ENCODE results near the gene TMOD2. TPM values are rescaled to one million over a fixed set of nuclear protein-coding genes. Genes with fewer than 3 reads are reported as not detected.

Gene TMOD2
- total RNA-seq, 1 experiment from 2014 or later = 3.0 TPM

DNA sequence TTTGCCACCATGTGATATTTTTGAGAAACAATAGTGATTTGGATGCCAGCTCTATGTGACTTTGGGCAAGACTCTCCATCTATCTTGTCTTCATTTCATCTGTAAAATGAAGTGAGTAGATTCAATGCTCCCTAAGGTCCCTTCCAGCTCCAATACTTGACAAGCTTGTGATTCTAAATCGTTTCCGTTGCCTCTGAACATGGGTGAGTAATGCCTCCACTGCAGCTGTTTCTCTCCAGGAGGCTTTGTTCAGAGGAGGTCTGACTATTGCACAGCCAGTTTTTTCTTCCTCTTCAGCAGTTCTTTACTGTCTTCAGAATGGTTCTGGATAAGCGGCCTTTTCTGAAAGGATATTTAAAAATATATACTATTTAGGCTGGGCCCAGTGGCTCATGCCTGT is 63.2 kb downstream of the TMOD2 start:
- H2BK5ac ChIP-seq (ENCODE audit: insufficient read length, low read length) = no peak overlapping the region
- no CpG with 5 or more reads among the region's 3 CpGs for WGBS (ENCODE audit: extremely low coverage, insufficient read length, low lambda C conversion rate)
- H3K14ac ChIP-seq (ENCODE audit: insufficient read depth, low read length) = no peak overlapping the region
- no peak overlapping the region for H2AK5ac ChIP-seq (ENCODE audit: insufficient read length, low read length)
- no peak for DNase-seq
- H4K5ac ChIP-seq (ENCODE audit: insufficient read length, low read depth, low read length) = no peak overlapping the region
- no peaks in the 10 kb centered on the region for H3K79me1 ChIP-seq (ENCODE audit: insufficient read depth, low read depth, low read length, poor library complexity, severe bottlenecking)
- no peaks in the 10 kb centered on the region for H3K79me2 ChIP-seq (ENCODE audit: insufficient read depth, low read length)
- H3K4me3 Mint-ChIP-seq = no peak overlapping the region; a peak in 1 of 5 replicates
- H2BK20ac ChIP-seq (ENCODE audit: low read depth, low read length, poor library complexity, severe bottlenecking) = no peak overlapping the region
- no peaks in the 10 kb centered on the region for H3K9me3 ChIP-seq (ENCODE audit: control insufficient read depth, low read depth, low read length)
- H2AFZ ChIP-seq (ENCODE audit: low read length) = no peak overlapping the region
- no peak overlapping the region for H3K56ac ChIP-seq (ENCODE audit: insufficient read length, low read depth, low read length)
- H3K4me1 Mint-ChIP-seq = peaks cover 6 to 7% of the 10 kb centered on the region in 2 experiments
- no peak overlapping the region for H3T11ph ChIP-seq (ENCODE audit: low read length)
- H3K9me3 Mint-ChIP-seq = no peaks in the 10 kb centered on the region
- H3K23me2 ChIP-seq (ENCODE audit: insufficient read length, low read depth, low read length, poor library complexity, severe bottlenecking) = no peaks in the 10 kb centered on the region
- no peak overlapping the region for H3K23ac ChIP-seq (ENCODE audit: insufficient read length, low read depth, low read length)
- no peak overlapping the region for H4K8ac ChIP-seq (replicated peaks; ENCODE audit: insufficient read length, low read depth, low read length)
- H4K91ac ChIP-seq (ENCODE audit: insufficient read length, low read depth, low read length) = no peak overlapping the region
- H3K36me3 Mint-ChIP-seq (ENCODE audit: insufficient read depth in 1 of 3, low read depth in 3 of 3) = no peaks in the 10 kb centered on the region
- no peak overlapping the region for H3K27ac Mint-ChIP-seq
- H2BK120ac ChIP-seq (ENCODE audit: low read depth, low read length, poor library complexity, severe bottlenecking) = no peak overlapping the region
- H3K27ac ChIP-seq (ENCODE audit: insufficient read length, low read depth, low read length) = no peak overlapping the region
- no peak overlapping the region for H3K9ac ChIP-seq (ENCODE audit: extremely low read depth, insufficient read length, low read length)
- H4K20me1 ChIP-seq (ENCODE audit: control insufficient read depth, insufficient read depth, insufficient read length) = no peaks in the 10 kb centered on the region
- H2BK12ac ChIP-seq (ENCODE audit: insufficient read length, low read depth, low read length) = no peak overlapping the region
- no peak overlapping the region for H3K18ac ChIP-seq (ENCODE audit: insufficient read length, low read depth, low read length)
- no peak overlapping the region for H2BK15ac ChIP-seq (ENCODE audit: low read depth, low read length)
- no peak overlapping the region for H3K4me2 ChIP-seq (ENCODE audit: insufficient read depth, insufficient read length, low read length)
- TF ChIP-seq, protein P1, sequence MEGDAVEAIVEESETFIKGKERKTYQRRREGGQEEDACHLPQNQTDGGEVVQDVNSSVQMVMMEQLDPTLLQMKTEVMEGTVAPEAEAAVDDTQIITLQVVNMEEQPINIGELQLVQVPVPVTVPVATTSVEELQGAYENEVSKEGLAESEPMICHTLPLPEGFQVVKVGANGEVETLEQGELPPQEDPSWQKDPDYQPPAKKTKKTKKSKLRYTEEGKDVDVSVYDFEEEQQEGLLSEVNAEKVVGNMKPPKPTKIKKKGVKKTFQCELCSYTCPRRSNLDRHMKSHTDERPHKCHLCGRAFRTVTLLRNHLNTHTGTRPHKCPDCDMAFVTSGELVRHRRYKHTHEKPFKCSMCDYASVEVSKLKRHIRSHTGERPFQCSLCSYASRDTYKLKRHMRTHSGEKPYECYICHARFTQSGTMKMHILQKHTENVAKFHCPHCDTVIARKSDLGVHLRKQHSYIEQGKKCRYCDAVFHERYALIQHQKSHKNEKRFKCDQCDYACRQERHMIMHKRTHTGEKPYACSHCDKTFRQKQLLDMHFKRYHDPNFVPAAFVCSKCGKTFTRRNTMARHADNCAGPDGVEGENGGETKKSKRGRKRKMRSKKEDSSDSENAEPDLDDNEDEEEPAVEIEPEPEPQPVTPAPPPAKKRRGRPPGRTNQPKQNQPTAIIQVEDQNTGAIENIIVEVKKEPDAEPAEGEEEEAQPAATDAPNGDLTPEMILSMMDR (conservative IDR thresholded peaks at IDR 0.05) = no peak
- H3K27me3 ChIP-seq (ENCODE audit: insufficient read depth, low read length) = no peaks in the 10 kb centered on the region
- H3K4ac ChIP-seq (ENCODE audit: low read depth, low read length) = no peak overlapping the region
- 0 out of 2 replicates have a peak, but pooled peaks cover 3% of the 10 kb centered on the region for H3K4me1 ChIP-seq (ENCODE audit: insufficient read depth, low read length)
- H3K27me3 Mint-ChIP-seq (ENCODE audit: low read depth) = no peaks in the 10 kb centered on the region
